GM12878 (cell line): ENCODE data around the gene TTC29. TPM values are rescaled to one million over a fixed set of nuclear protein-coding genes. Genes with fewer than 3 reads are reported as not detected.

ENCODE experiments used
- ATAC-seq: fragments of 200-7000 bp; cut with Tn5 transposase; 3 replicates; pipeline ENCODE4 v1.9.1; 2020; ENCODE audit warnings: mild to moderate bottlenecking, moderate library complexity
- BruUV-seq: library from RNA; stranded (reverse); fragments of 400-500 nt; replicated peaks from 2 replicates; lab custom pipeline; 2021; lab: Mats Ljungman, UMichigan
- CTCF ChIA-PET: fragments of 300-600 bp; sonication (Branson Sonifier 250); formaldehyde crosslinking; extraction: SDS; loops from one replicate; lab custom pipeline; 2021; ENCODE audit warnings: inconsistent platforms; lab: Yijun Ruan, JAX
- POLR2A ChIA-PET: fragments of 350-600 bp; formaldehyde crosslinking; extraction: SDS; loops from one replicate; lab custom pipeline; 2021; ENCODE audit warnings: inconsistent platforms; lab: Charles Lee
- RAD21 ChIA-PET: fragments of 300-600 bp; sonication (Branson Sonifier 250); formaldehyde crosslinking; loops from one replicate; lab custom pipeline; 2023; ENCODE audit warnings: antibody characterized with exemption; ENCODE audit not compliant: unreplicated experiment; lab: Charles Lee
- SMC1A ChIA-PET: fragments of 300-600 bp; sonication (Branson Sonifier 250); formaldehyde crosslinking; loops from one replicate; lab custom pipeline; 2023; ENCODE audit not compliant: unreplicated experiment, uncharacterized antibody; lab: Charles Lee
- DNase-seq: peaks from one replicate; pipeline ENCODE4 v3.0.0-alpha.2; 2011; ENCODE audit warnings: low read depth, low spot score
- FAIRE-seq: peaks from 3 replicates; lab custom pipeline; 2011; peaks lifted over from hg19 to GRCh38; lab: Jason Lieb, UNC
- H2AFZ ChIP-seq: 2 replicates; pipeline ENCODE4 v1.6.0; 2011; ENCODE audit warnings: low read depth, low read length, control low read depth; ENCODE audit not compliant: control insufficient read depth
- H3K27ac ChIP-seq: 2 replicates; pipeline ENCODE4 v1.5.1; 2011; ENCODE audit warnings: control low read depth; ENCODE audit not compliant: control insufficient read depth, insufficient read depth
- H3K27me3 ChIP-seq, 2 experiments: replicated peaks in 1 of 2; 2 replicates each; pipeline versions ENCODE4 v1.6.0 to v1.6.1; 2011; ENCODE audit warnings: low read length in 1 of 2; ENCODE audit not compliant: control insufficient read depth in 2 of 2, insufficient read depth in 2 of 2
- H3K36me3 ChIP-seq, 2 experiments: 2 replicates each; pipeline ENCODE4 v1.5.1; 2011; ENCODE audit warnings: low read length in 1 of 2; ENCODE audit not compliant: control insufficient read depth in 2 of 2, insufficient read depth in 2 of 2
- H3K4me1 ChIP-seq: 2 replicates; pipeline ENCODE4 v1.6.1; 2011; ENCODE audit warnings: mild to moderate bottlenecking, low read length, moderate library complexity, mixed read lengths; ENCODE audit not compliant: control insufficient read depth, insufficient read depth
- H3K4me2 ChIP-seq: 2 replicates; pipeline ENCODE4 v1.6.0; 2011; ENCODE audit warnings: control low read depth; ENCODE audit not compliant: control insufficient read depth, insufficient read depth
- H3K4me3 ChIP-seq: fragments of 200-600 bp; sonication (generic); 2 replicates; pipeline ENCODE4 v1.5.1; 2016
- H3K79me2 ChIP-seq: 2 replicates; pipeline ENCODE4 v1.6.0; 2011; ENCODE audit warnings: low read length; ENCODE audit not compliant: control insufficient read depth, insufficient read depth
- H3K9ac ChIP-seq: 2 replicates; pipeline ENCODE4 v1.8.0; 2011; ENCODE audit warnings: low read length, control low read depth, mixed read lengths; ENCODE audit not compliant: control insufficient read depth, insufficient read depth
- H3K9me3 ChIP-seq: replicated peaks from 3 replicates; pipeline ENCODE4 v1.5.1; 2011; ENCODE audit warnings: mild to moderate bottlenecking, low read length; ENCODE audit not compliant: control insufficient read depth, insufficient read depth
- H4K20me1 ChIP-seq: 2 replicates; pipeline ENCODE4 v1.6.0; 2011; ENCODE audit not compliant: control insufficient read depth, insufficient read depth
- BRCA1 ChIP-seq: IDR thresholded peaks from 2 replicates; pipeline ENCODE4 v1.6.1; 2011; ENCODE audit warnings: low read depth, low read length, improper control_type of control experiment
- CEBPB ChIP-seq, 2 experiments: fragments of 150-350 bp in 1 of 2; IDR thresholded peaks; 2 replicates each; pipeline ENCODE4 v1.6.1; 2012 to 2014; ENCODE audit warnings: low read depth in 2 of 2, low read length in 2 of 2, borderline replicate concordance in 1 of 2, inconsistent platforms in 1 of 2
- IKZF2 ChIP-seq, 2 experiments: fragments of 450-650 bp; IDR thresholded peaks; 2 replicates each; pipeline ENCODE4 v1.6.1; 2017; ENCODE audit warnings: mild to moderate bottlenecking in 2 of 2, moderate library complexity in 2 of 2
- MEF2A ChIP-seq: IDR thresholded peaks from 2 replicates; pipeline ENCODE4 v1.6.1; 2011; ENCODE audit warnings: low read depth, mild to moderate bottlenecking, low read length, moderate library complexity; ENCODE audit not compliant: insufficient read depth
- MXI1 ChIP-seq: fragments of 150-350 bp; IDR thresholded peaks from 2 replicates; pipeline ENCODE4 v1.6.1; 2011; ENCODE audit warnings: low read depth, mild to moderate bottlenecking, inconsistent platforms, low read length, improper control_type of control experiment
- NR2C1 ChIP-seq: fragments of 450-650 bp; IDR thresholded peaks from 2 replicates; pipeline ENCODE4 v1.6.1; 2017; ENCODE audit warnings: antibody characterized with exemption, mild to moderate bottlenecking, moderate library complexity
- RB1 ChIP-seq: fragments of 450-650 bp; formaldehyde crosslinking; IDR thresholded peaks from 2 replicates; pipeline ENCODE4 v1.6.1; 2017; ENCODE audit warnings: mild to moderate bottlenecking, borderline replicate concordance
- TAF1 ChIP-seq: IDR thresholded peaks from 2 replicates; pipeline ENCODE4 v1.6.1; 2011; ENCODE audit warnings: mild to moderate bottlenecking, low read depth, low read length, borderline replicate concordance
- TCF12 ChIP-seq: IDR thresholded peaks from 2 replicates; pipeline ENCODE4 v1.6.1; 2011; ENCODE audit warnings: low read depth, mild to moderate bottlenecking, low read length
- ZNF274 ChIP-seq: IDR thresholded peaks from one replicate; pipeline ENCODE4 v1.8.0; 2011; ENCODE audit not compliant: insufficient read length, insufficient read depth
- WGBS: methylation state at CpG from one replicate; pipeline ENCODE4 v1.1.6; 2016; ENCODE audit warnings: low lambda C conversion rate; ENCODE audit not compliant: insufficient replicate concordance, insufficient coverage; ENCODE audit errors: missing lambda C conversion rate; 5-methylcytosine and 5-hydroxymethylcytosine counted together
- in situ Hi-C: fragments of 300-500 bp; cut with MboI; formaldehyde crosslinking; loops from 9 replicates; pipeline ENCODE4 v1.14.3; 2018; ENCODE audit warnings: mixed read lengths
- intact Hi-C: fragments of 100-400 bp; cut with micrococcal nuclease; formaldehyde crosslinking; loops from one replicate; pipeline ENCODE4 v1.14.2; 2022; ENCODE audit not compliant: unreplicated experiment
- polyA plus RNA-seq, 11 experiments: library from polyadenylated mRNA; depleted of rRNA in 4 of 11; unstranded in 6 of 11; stranded (reverse) in 5 of 11; fragments of >200 nt; fragmentation: Nextera tagmentation in 4 of 11; fragmentation: Illumina TruSeq in 1 of 11; extraction: Ambion mirVana in 4 of 11; extraction: Trizol in 1 of 11; gene quantifications; 1 replicate in 1 of 11; 2 replicates in 10 of 11; pipeline versions ENCODE4 v1.2.1 to v1.2.3, GENCODE V29; 2011 to 2016; ENCODE audit warnings: inconsistent platforms in 2 of 11, missing spikeins in 2 of 11, low read depth in 1 of 11
- total RNA-seq, 4 experiments: library from RNA; depleted of rRNA in 3 of 4; stranded (reverse); fragments of >200 nt in 3 of 4; fragmentation: Illumina TruSeq in 1 of 4; extraction: Trizol in 1 of 4; gene quantifications; 2 replicates each; pipeline versions ENCODE4 v1.2.1 to v1.2.3, GENCODE V29; 2013 to 2021
- TF ChIP-seq, protein P1 (sequence below): fragments of 450-650 bp; IDR thresholded peaks from 2 replicates; pipeline ENCODE4 v1.6.1; 2017; ENCODE audit warnings: mild to moderate bottlenecking, moderate library complexity
- TF ChIP-seq, protein P2 (sequence below): IDR thresholded peaks from 2 replicates; pipeline ENCODE4 v1.6.1; 2011; ENCODE audit warnings: mild to moderate bottlenecking, low read depth, low read length, moderate library complexity; ENCODE audit not compliant: insufficient replicate concordance

TTC29 gene
- total and polyA plus RNA-seq, 10 of the 15 experiments (the other 5 are each of a cell fraction or from before 2014, with no cell fraction given): not detected

GRCh38 chr4:146927695-146928094, 18.0 kb downstream of the TTC29 start:
- H3K27ac ChIP-seq: no peak overlapping the region
- ATAC-seq (no peak), FAIRE-seq (no peak), DNase-seq (no peak)
- H3K36me3 ChIP-seq: no peaks in the 10 kb centered on the region
- intact Hi-C loops: no loop called here
- ChIA-PET CTCF (no interaction called here), POLR2A (no interaction called here), RAD21 (no interaction called here), SMC1A (interaction anchor here (0.6 kb wide), 1 partner anchor 759 kb away, joined by 3 read pairs; no protein-coding TSS in a partner anchor)
- no peaks in the 10 kb centered on the region for H4K20me1 ChIP-seq
- no TSS peak for BruUV-seq
- no peak overlapping the region for H3K4me2 ChIP-seq
- no peak overlapping the region for H3K9ac ChIP-seq
- in situ Hi-C loops: no loop called here
- H3K9me3 ChIP-seq: no peaks in the 10 kb centered on the region
- H3K79me2 ChIP-seq: no peaks in the 10 kb centered on the region
- no peaks in the 10 kb centered on the region for H3K4me1 ChIP-seq
- 8% methylated on average over 2 of the region's 2 CpGs for WGBS
- peaks cover 0 to 3% of the 10 kb centered on the region in 2 experiments; a peak in 1 of 4 replicates for H3K27me3 ChIP-seq
- no peak overlapping the region for H3K4me3 ChIP-seq
- H2AFZ ChIP-seq: no peak overlapping the region
- TF ChIP-seq IKZF2 (IDR thresholded peaks at IDR 0.05) (no peak), MEF2A (no peak), RB1 (no peak), ZNF274 (no peak), BRCA1 (no peak), TCF12 (no peak), CEBPB (IDR thresholded peaks at IDR 0.05; ENCODE audit: borderline replicate concordance in 1 of 2, low read depth in 2 of 2, low read length in 2 of 2) (no peak), NR2C1 (no peak), MXI1 (no peak), TAF1 (no peak)
- TF ChIP-seq, protein P1, sequence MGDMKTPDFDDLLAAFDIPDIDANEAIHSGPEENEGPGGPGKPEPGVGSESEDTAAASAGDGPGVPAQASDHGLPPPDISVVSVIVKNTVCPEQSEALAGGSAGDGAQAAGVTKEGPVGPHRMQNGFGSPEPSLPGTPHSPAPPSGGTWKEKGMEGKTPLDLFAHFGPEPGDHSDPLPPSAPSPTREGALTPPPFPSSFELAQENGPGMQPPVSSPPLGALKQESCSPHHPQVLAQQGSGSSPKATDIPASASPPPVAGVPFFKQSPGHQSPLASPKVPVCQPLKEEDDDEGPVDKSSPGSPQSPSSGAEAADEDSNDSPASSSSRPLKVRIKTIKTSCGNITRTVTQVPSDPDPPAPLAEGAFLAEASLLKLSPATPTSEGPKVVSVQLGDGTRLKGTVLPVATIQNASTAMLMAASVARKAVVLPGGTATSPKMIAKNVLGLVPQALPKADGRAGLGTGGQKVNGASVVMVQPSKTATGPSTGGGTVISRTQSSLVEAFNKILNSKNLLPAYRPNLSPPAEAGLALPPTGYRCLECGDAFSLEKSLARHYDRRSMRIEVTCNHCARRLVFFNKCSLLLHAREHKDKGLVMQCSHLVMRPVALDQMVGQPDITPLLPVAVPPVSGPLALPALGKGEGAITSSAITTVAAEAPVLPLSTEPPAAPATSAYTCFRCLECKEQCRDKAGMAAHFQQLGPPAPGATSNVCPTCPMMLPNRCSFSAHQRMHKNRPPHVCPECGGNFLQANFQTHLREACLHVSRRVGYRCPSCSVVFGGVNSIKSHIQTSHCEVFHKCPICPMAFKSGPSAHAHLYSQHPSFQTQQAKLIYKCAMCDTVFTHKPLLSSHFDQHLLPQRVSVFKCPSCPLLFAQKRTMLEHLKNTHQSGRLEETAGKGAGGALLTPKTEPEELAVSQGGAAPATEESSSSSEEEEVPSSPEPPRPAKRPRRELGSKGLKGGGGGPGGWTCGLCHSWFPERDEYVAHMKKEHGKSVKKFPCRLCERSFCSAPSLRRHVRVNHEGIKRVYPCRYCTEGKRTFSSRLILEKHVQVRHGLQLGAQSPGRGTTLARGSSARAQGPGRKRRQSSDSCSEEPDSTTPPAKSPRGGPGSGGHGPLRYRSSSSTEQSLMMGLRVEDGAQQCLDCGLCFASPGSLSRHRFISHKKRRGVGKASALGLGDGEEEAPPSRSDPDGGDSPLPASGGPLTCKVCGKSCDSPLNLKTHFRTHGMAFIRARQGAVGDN: no peak
- TF ChIP-seq, protein P2, sequence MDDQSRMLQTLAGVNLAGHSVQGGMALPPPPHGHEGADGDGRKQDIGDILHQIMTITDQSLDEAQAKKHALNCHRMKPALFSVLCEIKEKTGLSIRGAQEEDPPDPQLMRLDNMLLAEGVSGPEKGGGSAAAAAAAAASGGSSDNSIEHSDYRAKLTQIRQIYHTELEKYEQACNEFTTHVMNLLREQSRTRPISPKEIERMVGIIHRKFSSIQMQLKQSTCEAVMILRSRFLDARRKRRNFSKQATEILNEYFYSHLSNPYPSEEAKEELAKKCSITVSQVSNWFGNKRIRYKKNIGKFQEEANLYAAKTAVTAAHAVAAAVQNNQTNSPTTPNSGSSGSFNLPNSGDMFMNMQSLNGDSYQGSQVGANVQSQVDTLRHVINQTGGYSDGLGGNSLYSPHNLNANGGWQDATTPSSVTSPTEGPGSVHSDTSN: no peak
- TF ChIP-seq, all 136 proteins: peak for 0
